ENCODE measurements around the gene PSMD7. TPM values are rescaled to one million over a fixed set of nuclear protein-coding genes. Genes with fewer than 3 reads are reported as not detected.

PSMD7 gene
- total and polyA plus RNA-seq, 2 donors (not counting 3 experiments of a cell fraction or from before 2014, with no cell fraction given), result 89.8 to 119 TPM

DNA sequence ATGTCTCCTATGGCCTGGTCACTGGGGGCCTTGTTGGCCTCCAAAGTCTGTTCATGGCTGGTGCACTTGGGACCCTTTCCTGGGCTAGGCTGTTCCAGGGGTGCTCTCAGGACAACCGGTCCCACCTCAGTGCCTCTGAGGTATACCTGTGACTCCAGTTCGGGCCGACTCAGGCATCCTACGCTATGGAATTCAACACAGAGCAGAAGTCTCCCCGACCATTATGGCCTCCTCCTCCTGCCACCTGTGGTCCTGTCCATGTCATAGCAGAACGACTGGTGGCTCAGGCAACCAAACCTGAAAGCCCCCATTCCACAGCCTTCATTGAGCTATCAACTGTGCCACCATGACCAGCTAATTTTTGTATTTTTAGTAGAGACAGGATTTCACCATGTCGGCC, 8.5 kb upstream of the PSMD7 start:
- H3K4me2 ChIP-seq (ENCODE audit: insufficient read depth, low read length), result no peak overlapping the region
- no TSS peak for BruUV-seq (replicated peaks)
- H4K20me1 ChIP-seq (replicated peaks; ENCODE audit: control insufficient read depth, extremely low read depth, insufficient read depth, low read length), result no peaks in the 10 kb centered on the region
- H3K9me3 ChIP-seq (replicated peaks; ENCODE audit: control insufficient read depth, insufficient read depth, low read length), result no peaks in the 10 kb centered on the region
- no peaks in the 10 kb centered on the region for H3K27me3 ChIP-seq (ENCODE audit: control insufficient read depth in 2 of 2, insufficient read depth in 2 of 2, low read length in 2 of 2)
- FAIRE-seq (no peak), DNase-seq (ENCODE audit: low read depth, low spot score) (no peak)
- CTCF ChIA-PET, result interaction anchor here (1.1 kb wide), 1 partner anchor 13 kb away, joined by 3 read pairs; no protein-coding TSS in a partner anchor
- no peaks in the 10 kb centered on the region for H3K9me1 ChIP-seq (replicated peaks; ENCODE audit: control insufficient read depth, extremely low read depth, insufficient read depth, low read length)
- TF ChIP-seq POLR2AphosphoS5 (IDR thresholded peaks at IDR 0.05; ENCODE audit: insufficient read depth, low read depth, low read length), result no peak
- no peak for TF ChIP-seq POLR2A (IDR thresholded peaks at IDR 0.05; ENCODE audit: low read depth, low read length)
- TF ChIP-seq, protein P1, sequence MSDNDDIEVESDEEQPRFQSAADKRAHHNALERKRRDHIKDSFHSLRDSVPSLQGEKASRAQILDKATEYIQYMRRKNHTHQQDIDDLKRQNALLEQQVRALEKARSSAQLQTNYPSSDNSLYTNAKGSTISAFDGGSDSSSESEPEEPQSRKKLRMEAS (IDR thresholded peaks at IDR 0.05; ENCODE audit: insufficient read depth, insufficient read length), result no peak
- TF ChIP-seq MYC (IDR thresholded peaks at IDR 0.05; ENCODE audit: low read depth, low read length), result no peak
- no peak for TF ChIP-seq FOS (IDR thresholded peaks at IDR 0.05; ENCODE audit: borderline replicate concordance, insufficient read depth, low read length)
- no peak for TF ChIP-seq EZH2 (IDR thresholded peaks at IDR 0.05; ENCODE audit: borderline replicate concordance, low read depth, low read length, severe bottlenecking)
- TF ChIP-seq JUN (IDR thresholded peaks at IDR 0.05; ENCODE audit: borderline replicate concordance, insufficient read depth, insufficient read length, low read depth), result no peak
- no peak for TF ChIP-seq GATA2 (IDR thresholded peaks at IDR 0.05; ENCODE audit: insufficient read depth, insufficient read length, low read depth, low read length)
- TF ChIP-seq, protein P2, sequence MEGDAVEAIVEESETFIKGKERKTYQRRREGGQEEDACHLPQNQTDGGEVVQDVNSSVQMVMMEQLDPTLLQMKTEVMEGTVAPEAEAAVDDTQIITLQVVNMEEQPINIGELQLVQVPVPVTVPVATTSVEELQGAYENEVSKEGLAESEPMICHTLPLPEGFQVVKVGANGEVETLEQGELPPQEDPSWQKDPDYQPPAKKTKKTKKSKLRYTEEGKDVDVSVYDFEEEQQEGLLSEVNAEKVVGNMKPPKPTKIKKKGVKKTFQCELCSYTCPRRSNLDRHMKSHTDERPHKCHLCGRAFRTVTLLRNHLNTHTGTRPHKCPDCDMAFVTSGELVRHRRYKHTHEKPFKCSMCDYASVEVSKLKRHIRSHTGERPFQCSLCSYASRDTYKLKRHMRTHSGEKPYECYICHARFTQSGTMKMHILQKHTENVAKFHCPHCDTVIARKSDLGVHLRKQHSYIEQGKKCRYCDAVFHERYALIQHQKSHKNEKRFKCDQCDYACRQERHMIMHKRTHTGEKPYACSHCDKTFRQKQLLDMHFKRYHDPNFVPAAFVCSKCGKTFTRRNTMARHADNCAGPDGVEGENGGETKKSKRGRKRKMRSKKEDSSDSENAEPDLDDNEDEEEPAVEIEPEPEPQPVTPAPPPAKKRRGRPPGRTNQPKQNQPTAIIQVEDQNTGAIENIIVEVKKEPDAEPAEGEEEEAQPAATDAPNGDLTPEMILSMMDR (IDR thresholded peaks at IDR 0.05; ENCODE audit: extremely low read depth in 1 of 2, insufficient read depth in 1 of 2, low read depth in 1 of 2, low read length in 2 of 2), result no peak
- intact Hi-C loops (cut with micrococcal nuclease) (no loop called here), dilution Hi-C loops (cut with MboI; ENCODE audit: extremely low pct_ligation_motif_present, low sequenced_read_pairs) (no loop called here)
- no peaks in the 10 kb centered on the region for H3K79me2 ChIP-seq (ENCODE audit: control insufficient read depth, insufficient read depth, low read length)
- H3K36me3 ChIP-seq (ENCODE audit: control insufficient read depth in 2 of 2, extremely low read depth in 1 of 2, insufficient read depth in 2 of 2, low read length in 2 of 2), result no peaks in the 10 kb centered on the region
- no peak overlapping the region for H3K9ac ChIP-seq (replicated peaks; ENCODE audit: extremely low read depth, insufficient read depth, low read length)
- H3K4me3 ChIP-seq (replicated peaks in 1 of 3; ENCODE audit: insufficient read depth in 1 of 3, low read depth in 1 of 3, low read length in 3 of 3), result no peak overlapping the region
- H2AFZ ChIP-seq (ENCODE audit: low read depth, low read length), result no peak overlapping the region
- H3K27ac ChIP-seq (ENCODE audit: insufficient read depth, low read depth, low read length), result no peak overlapping the region
- no peaks in the 10 kb centered on the region for H3K4me1 ChIP-seq (ENCODE audit: control insufficient read depth, extremely low read depth, insufficient read depth, low read length)
- POLR2A ChIA-PET, result no interaction called here

All from endothelial cell of umbilical vein (primary cell).